GM19397 (cell line): ENCODE results near the gene ABCB4.

ENCODE experiments used
- ATAC-seq: cut with Tn5 transposase; IDR thresholded peaks from one replicate; pipeline ENCODE4 v1.9.1; 2021; ENCODE audit warnings: mild to moderate bottlenecking, moderate library complexity; ENCODE audit not compliant: unreplicated experiment

Gene ABCB4

DNA sequence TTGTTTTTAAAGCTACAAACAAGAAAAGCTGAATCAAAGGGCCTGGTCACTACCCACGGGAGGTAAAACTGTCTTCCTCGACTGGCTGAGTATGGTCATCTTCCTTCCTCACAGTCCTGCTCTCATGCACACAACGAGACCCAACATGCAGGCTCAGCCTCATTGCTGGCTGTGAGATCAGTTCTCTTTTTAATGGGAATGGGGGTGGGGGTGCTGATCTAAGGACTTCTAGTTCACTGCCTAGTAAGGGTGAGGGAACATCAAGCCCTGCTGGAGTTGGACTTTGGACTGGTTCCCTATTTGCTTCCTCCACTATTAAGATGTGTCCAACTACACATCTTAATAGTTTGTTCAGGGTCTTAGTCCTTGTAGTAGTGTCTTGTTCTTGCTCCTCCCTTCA lies 48.2 kb downstream of the ABCB4 start:
- ATAC-seq = no peak

DNA sequence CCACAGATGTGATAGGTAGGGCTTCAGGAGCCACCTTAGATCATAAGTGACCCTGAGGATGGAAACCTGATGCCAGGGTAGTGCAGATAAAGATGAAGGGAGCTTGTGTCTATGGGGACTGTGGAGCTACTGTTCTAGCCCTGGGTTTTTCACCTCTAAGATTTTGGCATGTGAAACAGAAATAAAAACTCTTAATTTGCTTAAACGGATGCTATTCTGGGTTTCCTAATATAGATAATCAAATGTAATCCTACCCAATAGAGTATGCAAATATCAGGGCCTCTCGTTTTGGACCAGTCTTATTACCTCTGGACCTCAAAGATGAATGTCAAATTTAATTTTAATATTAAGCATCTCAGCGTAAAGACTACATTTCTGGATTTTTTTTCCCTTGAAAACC lies 49.3 kb downstream of the ABCB4 start:
- peak; percentile 59 for ATAC-seq

GRCh38 chr7:87424075-87424474 lies 51.4 kb downstream of the ABCB4 start:
- ATAC-seq = no peak

GRCh38 chr7:87420173-87420572 lies 55.3 kb downstream of the ABCB4 start:
- no peak for ATAC-seq

- peak; percentile 66 for ATAC-seq
Measured at GRCh38 chr7:87416682-87417587, 58.5 kb downstream of the ABCB4 start.

DNA sequence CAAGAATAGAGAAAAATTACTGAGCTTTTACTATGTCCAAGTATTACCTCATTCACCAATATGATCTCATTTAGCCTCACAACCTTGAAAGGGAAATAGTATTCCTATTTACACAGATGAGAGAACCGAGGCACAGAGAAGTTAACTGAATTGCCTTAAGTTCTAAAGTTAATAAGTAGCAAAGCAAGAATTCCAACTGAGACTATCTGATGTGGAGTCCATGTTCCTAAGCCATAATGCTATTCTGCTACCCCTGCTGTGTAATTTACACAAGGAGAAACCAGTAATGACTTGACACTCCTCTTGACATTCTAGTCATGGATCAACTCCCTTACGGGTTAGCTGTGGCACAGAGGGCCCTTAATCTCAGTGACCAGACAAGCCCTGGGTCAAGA lies 60.7 kb downstream of the ABCB4 start:
- no peak for ATAC-seq

- no peak for ATAC-seq
Measured at GRCh38 chr7:87413951-87414793, 61.3 kb downstream of the ABCB4 start.

GRCh38 chr7:87413029-87413428 lies 62.5 kb downstream of the ABCB4 start:
- ATAC-seq = no peak

DNA sequence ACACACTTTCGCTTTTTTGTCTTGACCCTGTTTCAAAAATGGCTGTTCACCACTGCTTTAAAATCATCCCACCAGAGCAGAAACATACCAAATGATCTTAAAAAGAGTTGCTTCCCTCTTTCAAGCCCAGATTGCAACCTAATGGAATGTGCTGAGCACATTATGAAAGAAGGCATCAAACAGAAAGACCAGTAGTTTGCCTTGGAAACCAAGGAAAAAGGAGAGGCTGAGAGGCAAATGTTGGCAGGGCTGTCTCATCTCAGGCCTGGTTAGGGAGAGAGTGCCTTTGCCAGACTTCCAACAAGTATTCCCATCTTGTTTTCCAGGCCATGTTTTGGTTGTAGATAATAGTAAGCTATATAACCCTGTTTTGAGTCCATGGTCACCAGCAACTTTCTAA lies 64.3 kb downstream of the ABCB4 start:
- ATAC-seq = no peak

DNA sequence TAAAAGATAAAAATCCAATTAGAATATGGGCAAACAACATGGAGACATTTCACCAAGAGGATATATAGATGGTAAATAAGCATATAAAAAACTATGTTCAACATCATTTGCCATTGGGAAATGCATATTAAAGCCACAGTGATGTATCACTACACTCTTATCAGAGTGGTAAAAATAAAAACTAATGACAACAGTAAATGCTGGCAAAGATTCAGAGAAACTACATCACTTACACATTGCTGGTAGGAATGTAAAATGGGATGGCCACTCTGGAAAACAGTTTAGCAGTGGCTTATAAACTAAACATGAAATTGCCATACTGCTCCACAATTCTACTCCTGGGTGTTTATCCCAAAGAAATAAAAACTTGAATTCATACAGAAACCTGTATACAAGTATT lies 70.8 kb downstream of the ABCB4 start:
- ATAC-seq = no peak

DNA sequence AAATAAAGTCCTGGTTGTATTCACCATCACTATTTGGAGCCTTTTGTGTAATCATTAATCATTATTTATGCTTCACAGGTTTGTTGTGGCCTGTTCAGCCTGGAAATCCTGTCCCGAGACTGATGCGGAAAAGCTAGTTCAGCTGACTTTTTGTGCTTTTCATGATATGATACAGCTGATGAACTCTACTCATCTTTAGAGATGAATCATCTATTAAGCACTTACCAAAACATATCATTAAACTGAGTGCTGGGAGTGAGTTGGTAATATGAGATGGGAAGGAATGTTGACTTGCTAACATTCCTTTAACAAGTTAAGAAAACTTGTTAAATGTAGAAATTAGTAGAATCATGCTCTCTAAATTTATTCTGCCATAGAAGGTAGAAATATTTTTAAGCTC lies 77.0 kb downstream of the ABCB4 start:
- ATAC-seq = no peak

GRCh38 chr7:87395442-87396020 lies 79.9 kb downstream of the ABCB4 start:
- no peak for ATAC-seq

DNA sequence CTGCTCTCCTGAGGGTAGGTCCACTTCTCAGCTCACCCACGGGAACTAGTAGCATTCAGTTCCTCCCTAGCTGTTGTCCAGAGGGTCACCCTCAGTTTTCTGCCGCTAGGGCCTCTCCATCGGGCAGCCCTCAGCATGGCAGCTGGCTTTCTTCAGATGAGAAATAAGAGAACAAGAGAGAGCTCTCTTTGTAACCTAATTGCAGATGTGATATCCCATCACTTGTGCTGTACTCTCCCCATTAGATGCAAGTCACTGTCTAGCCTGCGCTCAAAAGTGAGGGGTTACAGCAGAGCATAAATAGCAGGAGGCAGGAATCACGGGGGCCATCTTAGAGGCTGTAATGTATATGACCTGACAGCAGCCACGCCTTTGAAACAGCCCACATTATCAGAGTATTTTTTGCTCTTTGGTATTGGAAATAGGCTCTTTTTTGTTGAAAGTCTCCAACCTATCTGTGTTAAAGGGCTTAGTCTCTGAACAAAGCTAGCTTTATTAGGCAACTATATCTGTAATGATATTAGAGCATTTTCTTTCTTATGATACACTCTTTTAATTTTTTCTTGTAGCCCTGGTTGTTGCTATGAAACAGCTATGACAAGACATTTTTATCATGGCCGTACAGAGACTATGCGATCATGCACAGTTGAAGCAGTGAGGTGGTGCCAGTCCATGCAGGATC lies 84.3 kb downstream of the ABCB4 start:
- ATAC-seq = no peak

GRCh38 chr7:87380905-87381304 lies 94.6 kb downstream of the ABCB4 start:
- no peak for ATAC-seq

DNA sequence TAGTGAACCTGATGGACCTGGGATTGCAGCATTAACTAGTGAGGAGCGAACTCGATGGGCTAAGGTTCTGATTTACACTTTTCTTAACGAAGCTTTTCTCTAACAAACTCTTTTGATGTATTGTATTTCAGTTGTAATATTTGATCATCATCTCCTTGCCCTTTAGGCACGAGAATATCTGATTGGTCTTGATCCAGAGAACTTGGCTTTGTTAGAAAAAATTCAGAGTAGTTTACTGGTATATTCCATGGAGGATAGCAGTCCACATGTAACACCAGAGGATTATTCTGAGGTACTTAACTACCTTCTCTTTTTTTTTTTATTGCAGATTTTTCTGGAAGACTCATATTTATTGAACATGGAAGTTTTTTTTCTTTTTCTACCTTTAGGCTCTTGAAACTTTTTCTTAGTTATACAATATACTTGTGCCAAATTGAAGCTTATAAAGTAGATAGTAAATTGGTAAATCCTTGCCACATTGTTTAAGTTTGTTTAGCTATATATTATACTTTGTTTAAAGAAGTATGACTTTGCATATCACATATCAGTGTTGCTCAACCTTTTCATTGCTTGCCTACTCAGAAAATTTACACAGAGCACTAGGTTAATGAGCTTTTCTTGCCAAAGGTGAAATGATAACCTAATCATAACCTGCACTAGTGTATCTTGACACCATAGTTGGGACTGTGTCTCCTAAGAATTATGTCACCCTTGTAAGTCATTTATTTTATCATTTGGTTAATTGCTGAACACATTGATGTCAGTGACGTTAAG lies 99.6 kb downstream of the ABCB4 start:
- ATAC-seq = no peak

DNA sequence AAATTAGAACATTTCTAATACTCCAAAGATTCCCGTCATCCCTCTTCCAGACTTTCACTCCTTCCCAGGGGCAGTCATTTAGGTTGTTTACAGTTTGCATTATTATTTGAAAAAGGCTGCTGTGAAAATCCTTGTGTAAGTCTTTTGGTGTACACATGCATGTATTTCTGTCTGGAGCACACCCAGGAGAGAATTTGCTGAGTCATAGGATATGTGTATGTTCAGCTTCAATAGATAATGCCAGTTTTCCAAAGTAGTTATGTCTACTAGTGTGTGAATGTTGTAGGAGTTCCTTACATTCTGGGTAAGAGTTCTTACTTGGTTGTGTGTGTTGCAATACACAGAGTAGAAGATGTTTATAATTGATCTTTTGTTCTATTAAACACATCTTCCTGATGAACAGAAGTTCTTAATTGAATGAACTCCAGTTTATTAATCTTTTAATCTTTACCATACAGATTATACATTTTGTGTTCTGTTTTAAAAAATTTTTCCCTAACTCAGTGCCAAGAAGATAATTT lies 104.8 kb downstream of the ABCB4 start:
- no peak for ATAC-seq

DNA sequence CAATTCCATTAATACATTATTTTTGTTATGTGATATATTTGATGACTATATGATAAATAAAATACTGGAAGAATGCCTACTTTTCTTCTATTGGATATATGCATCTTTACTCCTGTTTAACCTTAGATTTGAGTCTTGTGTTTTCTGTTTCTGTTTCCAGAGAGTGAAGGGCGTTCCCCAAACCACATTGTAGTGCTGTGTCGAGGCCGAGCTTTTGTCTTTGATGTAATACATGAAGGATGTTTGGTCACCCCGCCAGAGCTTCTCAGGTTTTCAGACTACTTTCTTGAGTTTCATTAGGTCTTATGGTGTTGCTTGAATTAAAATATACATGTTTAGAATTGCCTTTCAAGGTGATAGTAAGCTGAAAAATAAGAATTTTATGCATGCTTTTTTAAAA lies 106.3 kb downstream of the ABCB4 start:
- ATAC-seq = no peak

- no peak for ATAC-seq
Measured at GRCh38 chr7:87364246-87364645, 111.2 kb downstream of the ABCB4 start.

GRCh38 chr7:87363342-87363741 lies 112.1 kb downstream of the ABCB4 start:
- no peak for ATAC-seq

DNA sequence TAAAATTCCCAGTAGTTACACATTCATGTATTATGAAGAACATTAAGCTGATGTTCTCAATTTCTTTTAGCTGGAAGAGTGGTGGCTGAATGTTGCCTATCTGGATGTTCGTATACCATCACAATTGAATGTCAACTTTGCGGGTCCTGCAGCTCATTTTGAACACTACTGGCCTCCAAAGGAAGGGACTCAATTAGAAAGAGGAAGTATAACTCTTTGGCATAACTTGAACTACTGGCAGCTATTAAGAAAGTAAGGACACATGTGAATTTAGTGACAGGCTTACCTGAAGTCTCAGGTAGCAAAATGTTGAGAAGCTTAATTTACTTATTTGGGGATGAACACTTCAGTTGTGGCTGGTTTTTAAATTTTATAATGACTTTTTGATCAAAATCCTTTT lies 114.2 kb downstream of the ABCB4 start:
- ATAC-seq = no peak
